CD4-positive, alpha-beta T cell treated with Interleukin-21 for 1 hour (primary cell): Measurements from ENCODE around the gene ALX4.

Experiments used
- DNase-seq: peaks from one replicate; pipeline ENCODE4 v3.0.0-alpha.2; 2020

ALX4 gene

GRCh38 chr11:44237156-44237555 is 72.8 kb downstream of the ALX4 start:
- DNase-seq: no peak

GRCh38 chr11:44236296-44236695 is 73.6 kb downstream of the ALX4 start:
- DNase-seq: no peak

- no peak for DNase-seq
These were observed 74.2 kb downstream of the ALX4 start for GRCh38 chr11:44235765-44236201.

GRCh38 chr11:44229624-44230023 is 80.3 kb downstream of the ALX4 start:
- DNase-seq: no peak

GRCh38 chr11:44229098-44229497 is 80.8 kb downstream of the ALX4 start:
- no peak for DNase-seq

- DNase-seq: no peak
These were observed 81.6 kb downstream of the ALX4 start for GRCh38 chr11:44228379-44228778.

- DNase-seq: no peak
These were observed 83.0 kb downstream of the ALX4 start for GRCh38 chr11:44226945-44227344.

GRCh38 chr11:44226490-44226889 is 83.4 kb downstream of the ALX4 start:
- DNase-seq: no peak

GRCh38 chr11:44224867-44225501 is 85.0 kb downstream of the ALX4 start:
- no peak for DNase-seq

GRCh38 chr11:44223238-44223637 is 86.7 kb downstream of the ALX4 start:
- DNase-seq: no peak

- DNase-seq: no peak
These were observed 87.9 kb downstream of the ALX4 start for GRCh38 chr11:44221992-44222391.

- DNase-seq: no peak
These were observed 88.5 kb downstream of the ALX4 start for GRCh38 chr11:44221456-44221855.

GRCh38 chr11:44219830-44220796 is 89.8 kb downstream of the ALX4 start:
- no peak for DNase-seq

- no peak for DNase-seq
These were observed 92.5 kb downstream of the ALX4 start for GRCh38 chr11:44217432-44217831.

- no peak for DNase-seq
These were observed 96.8 kb downstream of the ALX4 start for GRCh38 chr11:44213148-44213547.

GRCh38 chr11:44212128-44212527 is 97.8 kb downstream of the ALX4 start:
- DNase-seq: no peak
